Thoracic aorta (tissue), 2 donors: ENCODE results near the gene THBS1. TPM values are rescaled to one million over a fixed set of nuclear protein-coding genes. Genes with fewer than 3 reads are reported as not detected.

Experiments used
- ATAC-seq: fragments of 150-250 bp; one replicate; pipeline ENCODE4 v1.8.0; 2017; ENCODE audit warnings: low read depth; ENCODE audit not compliant: insufficient number of reproducible peaks, low FRiP score
- DNase-seq: peaks from one replicate; pipeline ENCODE4 v3.0.0-alpha.2; 2020; ENCODE audit warnings: low spot score
- H3K27ac ChIP-seq, 2 donors: fragments of 200-600 bp; sonication (generic); 1 replicate in 1 of 2; 2 replicates in 1 of 2; pipeline ENCODE4 v1.5.1; 2016; ENCODE audit warnings: mild to moderate bottlenecking in 2 of 2, moderate library complexity in 2 of 2
- H3K27me3 ChIP-seq: fragments of 200-600 bp; sonication (generic); replicated peaks from 2 replicates; pipeline ENCODE4 v1.6.0; 2016; ENCODE audit warnings: mild to moderate bottlenecking; ENCODE audit not compliant: insufficient read depth
- H3K36me3 ChIP-seq: fragments of 200-600 bp; sonication (generic); one replicate; pipeline ENCODE4 v1.5.1; 2016
- H3K4me1 ChIP-seq, 2 donors: fragments of 200-600 bp; sonication (generic); 1 replicate in 1 of 2; 2 replicates in 1 of 2; pipeline versions ENCODE4 v1.5.1 to v1.6.0; 2016; ENCODE audit warnings: low read depth in 2 of 2, mild to moderate bottlenecking in 1 of 2; ENCODE audit not compliant: control insufficient read depth in 1 of 2
- H3K4me3 ChIP-seq: fragments of 200-600 bp; sonication (generic); 2 replicates; pipeline ENCODE4 v1.5.1; 2016; ENCODE audit warnings: mild to moderate bottlenecking
- H3K9me3 ChIP-seq: fragments of 200-600 bp; sonication (generic); 2 replicates; pipeline ENCODE4 v1.5.1; 2016
- total RNA-seq, 2 donors: library from RNA; depleted of rRNA; stranded (reverse); fragments of >200 nt; gene quantifications; one replicate each; pipeline versions ENCODE4 v1.1.0 to v1.2.3, GENCODE V29; 2016
- TF ChIP-seq, protein P1 (sequence below): fragments of 200-600 bp; sonication (generic); IDR thresholded peaks from one replicate; pipeline ENCODE4 v1.5.1; 2019; ENCODE audit warnings: antibody characterized with exemption

The THBS1 gene
- total RNA-seq, 2 donors from 2014 or later = 868 to 1,389 TPM

DNA sequence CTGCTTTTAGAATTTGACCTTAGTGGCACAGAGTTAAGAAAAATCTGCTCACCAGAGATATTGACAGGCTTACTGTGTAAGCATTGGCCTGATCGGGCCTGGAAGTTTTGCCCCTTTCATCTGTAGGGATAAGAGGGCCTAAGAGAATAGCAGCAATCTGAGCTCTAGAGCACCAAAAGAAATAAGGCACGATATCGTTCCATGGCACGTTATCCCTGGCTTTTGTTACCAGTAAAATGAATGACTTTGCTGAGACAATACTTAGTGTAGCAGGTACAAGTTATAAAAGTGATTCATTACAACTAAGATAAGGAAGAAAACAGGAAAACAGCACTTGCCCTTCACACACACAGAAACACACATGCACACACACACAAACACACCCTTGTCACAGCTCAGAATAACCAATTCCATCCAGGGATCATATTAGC lies 5.0 kb downstream of the THBS1 start:
- Histone ChIP-seq H3K36me3 (peaks cover 14% of the 10 kb centered on the region), H3K9me3 (no peaks in the 10 kb centered on the region), H3K27me3 (no peaks in the 10 kb centered on the region), H3K4me1 (peaks cover 0 to 4% of the 10 kb centered on the region in 2 donors), H3K27ac (no peak overlapping the region), H3K4me3 (no peak overlapping the region)
- TF ChIP-seq, protein P1, sequence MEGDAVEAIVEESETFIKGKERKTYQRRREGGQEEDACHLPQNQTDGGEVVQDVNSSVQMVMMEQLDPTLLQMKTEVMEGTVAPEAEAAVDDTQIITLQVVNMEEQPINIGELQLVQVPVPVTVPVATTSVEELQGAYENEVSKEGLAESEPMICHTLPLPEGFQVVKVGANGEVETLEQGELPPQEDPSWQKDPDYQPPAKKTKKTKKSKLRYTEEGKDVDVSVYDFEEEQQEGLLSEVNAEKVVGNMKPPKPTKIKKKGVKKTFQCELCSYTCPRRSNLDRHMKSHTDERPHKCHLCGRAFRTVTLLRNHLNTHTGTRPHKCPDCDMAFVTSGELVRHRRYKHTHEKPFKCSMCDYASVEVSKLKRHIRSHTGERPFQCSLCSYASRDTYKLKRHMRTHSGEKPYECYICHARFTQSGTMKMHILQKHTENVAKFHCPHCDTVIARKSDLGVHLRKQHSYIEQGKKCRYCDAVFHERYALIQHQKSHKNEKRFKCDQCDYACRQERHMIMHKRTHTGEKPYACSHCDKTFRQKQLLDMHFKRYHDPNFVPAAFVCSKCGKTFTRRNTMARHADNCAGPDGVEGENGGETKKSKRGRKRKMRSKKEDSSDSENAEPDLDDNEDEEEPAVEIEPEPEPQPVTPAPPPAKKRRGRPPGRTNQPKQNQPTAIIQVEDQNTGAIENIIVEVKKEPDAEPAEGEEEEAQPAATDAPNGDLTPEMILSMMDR = no peak
- ATAC-seq (no peak), DNase-seq (no peak)

DNA sequence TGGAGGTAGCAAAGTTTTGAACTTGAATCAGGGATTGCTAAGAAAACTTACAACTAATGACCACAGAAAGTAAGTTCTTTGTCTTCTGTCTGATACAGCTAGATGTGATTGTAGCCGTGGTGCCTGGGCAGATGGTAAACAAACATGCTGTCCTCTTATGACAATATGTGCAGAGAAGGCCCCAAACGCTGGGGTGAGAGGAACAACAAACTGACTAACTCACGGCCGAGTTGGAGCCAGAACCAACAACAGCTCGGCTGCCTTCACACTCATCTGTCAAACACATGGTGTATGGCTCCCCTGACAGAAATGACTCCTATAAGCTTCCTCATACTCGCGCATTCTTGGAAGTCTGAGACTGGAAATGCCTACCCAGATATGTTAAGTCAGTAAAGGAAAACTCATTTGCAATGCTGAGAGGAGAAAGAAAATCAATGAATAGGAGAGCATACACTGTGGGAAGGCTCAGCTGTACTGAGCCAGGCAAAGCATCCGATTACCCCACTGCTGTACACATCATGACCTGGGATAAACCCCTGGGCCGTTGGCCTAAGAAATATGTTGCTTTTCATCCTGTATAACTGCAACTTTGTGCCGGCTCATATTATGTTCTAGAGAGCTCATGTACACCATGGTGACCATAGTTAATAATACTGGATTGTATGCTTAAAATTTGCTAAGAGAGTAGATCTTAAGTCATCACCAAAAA lies 5.7 kb downstream of the THBS1 start:
- no peaks in the 10 kb centered on the region for H3K9me3 ChIP-seq
- H3K27ac ChIP-seq = no peak overlapping the region
- TF ChIP-seq, protein P1 = no peak
- DNase-seq = no peak
- ATAC-seq = no peak
- no peak overlapping the region for H3K4me3 ChIP-seq
- H3K36me3 ChIP-seq = peaks cover 14% of the 10 kb centered on the region
- H3K27me3 ChIP-seq = no peaks in the 10 kb centered on the region
- H3K4me1 ChIP-seq = no peaks in the 10 kb centered on the region

DNA sequence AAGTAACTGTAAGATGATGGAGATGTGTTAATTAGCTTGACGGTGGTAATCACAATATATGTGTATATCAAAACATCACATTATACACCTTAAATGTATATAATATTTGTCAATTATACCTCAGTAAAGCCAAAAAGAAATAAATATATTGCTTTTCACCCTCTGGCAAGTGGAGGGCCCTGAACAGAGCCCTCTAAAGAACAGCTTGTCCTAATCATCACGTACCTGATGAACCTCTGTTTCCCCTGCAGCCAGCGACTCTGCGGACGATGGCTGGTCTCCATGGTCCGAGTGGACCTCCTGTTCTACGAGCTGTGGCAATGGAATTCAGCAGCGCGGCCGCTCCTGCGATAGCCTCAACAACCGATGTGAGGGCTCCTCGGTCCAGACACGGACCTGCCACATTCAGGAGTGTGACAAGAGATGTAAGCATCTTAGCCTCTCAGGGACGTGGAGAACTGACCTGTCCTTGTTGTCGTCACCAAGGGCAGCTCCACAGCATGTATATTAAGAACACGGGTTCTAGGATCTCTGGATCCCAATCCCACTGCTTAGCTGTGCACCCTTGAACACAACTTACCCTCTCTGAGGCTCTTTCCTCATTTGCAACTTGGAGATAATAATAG lies 6.3 kb downstream of the THBS1 start:
- Histone ChIP-seq H3K9me3 (no peaks in the 10 kb centered on the region), H3K4me1 (no peaks in the 10 kb centered on the region), H3K27me3 (no peaks in the 10 kb centered on the region), H3K4me3 (no peak overlapping the region), H3K36me3 (peaks cover 14% of the 10 kb centered on the region), H3K27ac (no peak overlapping the region)
- ATAC-seq (no peak), DNase-seq (no peak)
- TF ChIP-seq, protein P1 = no peak

DNA sequence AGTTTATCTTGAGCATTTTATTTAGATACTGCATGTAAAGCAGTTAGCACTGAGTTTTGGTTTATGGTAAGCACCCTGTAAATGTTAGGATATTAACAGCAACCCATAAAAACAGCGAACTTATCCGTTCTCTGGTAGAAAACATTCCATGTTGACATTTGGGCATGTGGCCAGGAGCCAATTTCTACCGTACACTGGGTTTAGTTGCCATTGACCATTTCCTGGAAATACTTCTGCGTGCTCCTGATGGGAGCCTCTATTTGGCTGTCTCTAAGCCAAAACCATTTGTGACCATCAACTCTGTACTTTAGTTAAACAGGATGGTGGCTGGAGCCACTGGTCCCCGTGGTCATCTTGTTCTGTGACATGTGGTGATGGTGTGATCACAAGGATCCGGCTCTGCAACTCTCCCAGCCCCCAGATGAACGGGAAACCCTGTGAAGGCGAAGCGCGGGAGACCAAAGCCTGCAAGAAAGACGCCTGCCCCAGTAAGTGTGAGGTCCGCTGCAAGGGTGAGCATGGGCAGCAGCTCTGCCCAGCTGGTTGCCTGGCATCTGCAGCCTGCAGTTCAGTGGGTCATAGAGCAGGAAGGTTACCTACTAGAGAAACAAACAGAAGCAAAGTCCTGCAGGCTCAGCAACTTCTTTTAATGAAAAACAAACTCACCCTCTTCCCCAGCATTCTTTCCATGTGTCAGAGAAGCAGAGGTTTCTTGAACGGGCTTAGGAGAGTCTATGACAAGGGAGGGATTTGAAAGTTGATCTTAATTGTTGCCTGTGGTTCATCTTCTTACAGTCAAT lies 7.1 kb downstream of the THBS1 start:
- no peak overlapping the region for H3K27ac ChIP-seq
- no peaks in the 10 kb centered on the region for H3K27me3 ChIP-seq
- no peak for ATAC-seq
- DNase-seq = no peak
- no peak overlapping the region for H3K4me3 ChIP-seq
- no peaks in the 10 kb centered on the region for H3K9me3 ChIP-seq
- TF ChIP-seq, protein P1 = no peak
- H3K36me3 ChIP-seq = peaks cover 14% of the 10 kb centered on the region
- H3K4me1 ChIP-seq = no peaks in the 10 kb centered on the region
